HepG2 (cell line): ENCODE results near the gene PROX1. TPM values are rescaled to one million over a fixed set of nuclear protein-coding genes. Genes with fewer than 3 reads are reported as not detected.
A peak's percentile ranks its signal among the peaks of the same experiment; 100 is the strongest.

ENCODE experiments used
- AKAP8 ChIP-seq: sonication (generic); formaldehyde crosslinking; IDR thresholded peaks from 2 replicates; pipeline ENCODE4 v1.5.1; 2020; ENCODE audit warnings: mild to moderate bottlenecking, missing genetic modification reagents
- ARNT2 ChIP-seq: sonication (generic); formaldehyde crosslinking; IDR thresholded peaks from 2 replicates; pipeline ENCODE4 v1.8.0; 2022; ENCODE audit warnings: mild to moderate bottlenecking, low read depth, missing genetic modification reagents, moderate library complexity
- CHD4 ChIP-seq: fragments of 200-600 bp; sonication (generic); IDR thresholded peaks from 2 replicates; pipeline ENCODE4 v1.7.0; 2017; ENCODE audit warnings: mild to moderate bottlenecking, low read length, borderline replicate concordance
- DMAP1 ChIP-seq: IDR thresholded peaks from 2 replicates; pipeline ENCODE4 v1.6.1; 2016
- HIVEP1 ChIP-seq: sonication (generic); formaldehyde crosslinking; IDR thresholded peaks from 2 replicates; pipeline ENCODE4 v1.4.0; 2020; ENCODE audit warnings: mild to moderate bottlenecking, missing genetic modification reagents
- JDP2 ChIP-seq: sonication (generic); formaldehyde crosslinking; IDR thresholded peaks from 2 replicates; pipeline ENCODE4 v1.8.1; 2022; ENCODE audit warnings: missing genetic modification reagents, borderline replicate concordance
- KLF12 ChIP-seq: sonication (generic); formaldehyde crosslinking; IDR thresholded peaks from 2 replicates; pipeline ENCODE4 v1.4.0; 2020; ENCODE audit warnings: missing genetic modification reagents, borderline replicate concordance
- MIXL1 ChIP-seq: IDR thresholded peaks from 2 replicates; pipeline ENCODE4 v1.6.1; 2016
- PHB2 ChIP-seq: fragments of 450-650 bp; IDR thresholded peaks from 2 replicates; pipeline ENCODE4 v1.6.1; 2018; ENCODE audit not compliant: partially characterized antibody
- RFXAP ChIP-seq: sonication (generic); formaldehyde crosslinking; IDR thresholded peaks from 2 replicates; pipeline ENCODE4 v1.4.0; 2020; ENCODE audit warnings: missing genetic modification reagents, borderline replicate concordance
- ZEB1 ChIP-seq: IDR thresholded peaks from 2 replicates; pipeline ENCODE4 v1.6.1; 2012; ENCODE audit warnings: mild to moderate bottlenecking, low read depth, inconsistent platforms; ENCODE audit not compliant: insufficient replicate concordance
- ZNF24 ChIP-seq: fragments of 450-650 bp; IDR thresholded peaks from 2 replicates; pipeline ENCODE4 v1.6.1; 2017; ENCODE audit warnings: antibody characterized with exemption, mild to moderate bottlenecking
- ZNF343 ChIP-seq: sonication (generic); formaldehyde crosslinking; IDR thresholded peaks from 2 replicates; pipeline ENCODE4 v1.4.0; 2020; ENCODE audit warnings: mild to moderate bottlenecking, missing genetic modification reagents
- ZNF496 ChIP-seq: sonication (generic); formaldehyde crosslinking; IDR thresholded peaks from 2 replicates; pipeline ENCODE4 v1.8.1; 2023; ENCODE audit warnings: mild to moderate bottlenecking, moderate library complexity, missing genetic modification reagents; ENCODE audit not compliant: insufficient replicate concordance
- ZNF574 ChIP-seq: sonication (generic); formaldehyde crosslinking; IDR thresholded peaks from 2 replicates; pipeline ENCODE4 v1.4.0; 2020; ENCODE audit warnings: missing genetic modification reagents
- ZNF674 ChIP-seq: sonication (generic); formaldehyde crosslinking; IDR thresholded peaks from 2 replicates; pipeline ENCODE4 v1.5.0; 2020; ENCODE audit warnings: low read depth, mild to moderate bottlenecking, missing genetic modification reagents
- ZNF770 ChIP-seq: sonication (generic); formaldehyde crosslinking; IDR thresholded peaks from 2 replicates; pipeline ENCODE4 v1.5.0; 2020; ENCODE audit warnings: mild to moderate bottlenecking, missing genetic modification reagents
- ZNF850 ChIP-seq: sonication (generic); formaldehyde crosslinking; conservative IDR thresholded peaks from 2 replicates; pipeline ENCODE4 v1.9.0; 2021; ENCODE audit warnings: mild to moderate bottlenecking, missing genetic modification reagents
- polyA plus RNA-seq, 8 experiments: library from polyadenylated mRNA; depleted of rRNA in 3 of 8; stranded (reverse) in 7 of 8; unstranded in 1 of 8; fragments of >200 nt; fragmentation: Illumina TruSeq in 4 of 8; extraction: Trizol in 4 of 8; gene quantifications; 2 replicates each; pipeline versions ENCODE4 v1.2.1 to v1.2.3, GENCODE V29; 2011 to 2016; ENCODE audit warnings: low read depth in 4 of 8, missing spikeins in 1 of 8, mixed read lengths in 1 of 8; ENCODE audit not compliant: insufficient read depth in 1 of 8
- total RNA-seq, 5 experiments: library from RNA; depleted of rRNA; stranded (reverse); fragments of >200 nt; fragmentation: Illumina TruSeq; extraction: Trizol; gene quantifications; 2 replicates each; pipeline ENCODE4 v1.2.3, GENCODE V29; 2016; ENCODE audit warnings: low read depth in 1 of 5
- TF ChIP-seq, protein P1 (sequence below): sonication (generic); formaldehyde crosslinking; IDR thresholded peaks from 2 replicates; pipeline ENCODE4 v1.5.1; 2020; ENCODE audit warnings: missing genetic modification reagents, mild to moderate bottlenecking, borderline replicate concordance
- TF ChIP-seq, protein P2 (sequence below): sonication (generic); formaldehyde crosslinking; conservative IDR thresholded peaks from 2 replicates; pipeline ENCODE4 v1.4.0; 2020; ENCODE audit warnings: missing genetic modification reagents

The PROX1 gene
- total and polyA plus RNA-seq, 2 of the 13 experiments (the other 11 are each of a cell fraction or from before 2014, with no cell fraction given) = 12.3 to 30.2 TPM

DNA sequence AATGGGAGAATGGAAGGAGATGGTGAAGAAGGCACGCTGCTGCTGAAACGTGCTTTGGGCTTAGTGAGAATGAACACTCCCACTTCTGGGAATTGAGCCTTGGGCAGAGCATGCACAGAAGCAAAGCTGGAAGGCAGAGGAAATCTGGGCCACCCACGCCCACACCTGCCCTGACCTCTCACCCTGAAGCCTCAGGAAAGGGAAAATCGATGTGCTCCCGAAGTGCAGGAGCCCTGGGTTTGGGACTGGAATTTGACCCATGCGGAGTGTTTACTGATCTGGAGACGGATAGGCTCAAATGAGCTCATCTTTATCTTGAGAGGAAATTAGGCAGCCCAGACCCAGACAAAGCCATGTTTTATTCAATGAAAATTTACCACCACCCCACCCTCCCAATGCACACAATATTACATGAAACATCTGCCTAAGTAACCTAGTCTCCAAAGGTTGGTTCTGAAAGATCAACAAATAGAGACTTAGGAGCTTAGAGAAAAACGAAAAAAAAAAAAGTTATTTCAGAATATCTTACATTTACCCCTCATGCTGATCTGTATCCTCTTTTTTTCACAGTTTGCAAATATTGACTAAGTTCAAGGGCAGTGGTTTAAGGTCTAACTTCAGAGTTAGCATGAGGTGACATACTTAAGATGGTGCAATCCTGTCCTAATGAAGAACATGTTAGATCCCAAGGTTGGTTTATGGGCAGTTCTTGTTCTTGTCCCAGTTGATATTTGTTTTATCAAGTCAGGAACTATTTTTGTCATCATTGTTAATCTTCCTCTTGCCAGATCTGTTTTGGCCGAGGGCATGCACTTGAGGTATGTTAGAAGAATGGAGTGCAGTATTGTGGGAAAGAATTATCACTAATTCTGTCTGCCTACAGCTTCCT lies 63.0 kb downstream of the PROX1 start (continued):
- TF ChIP-seq, protein P1, sequence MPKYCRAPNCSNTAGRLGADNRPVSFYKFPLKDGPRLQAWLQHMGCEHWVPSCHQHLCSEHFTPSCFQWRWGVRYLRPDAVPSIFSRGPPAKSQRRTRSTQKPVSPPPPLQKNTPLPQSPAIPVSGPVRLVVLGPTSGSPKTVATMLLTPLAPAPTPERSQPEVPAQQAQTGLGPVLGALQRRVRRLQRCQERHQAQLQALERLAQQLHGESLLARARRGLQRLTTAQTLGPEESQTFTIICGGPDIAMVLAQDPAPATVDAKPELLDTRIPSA = no peak
- peak; percentile 90 for TF ChIP-seq MIXL1 (CRISPR knock-in tag)
- TF ChIP-seq KLF12 (CRISPR knock-in tag) = peak; percentile 93; the same call in 1 of the 2 replicates
- TF ChIP-seq ZNF24 = no peak
- TF ChIP-seq CHD4 = no peak
- TF ChIP-seq ARNT2 = peak; percentile 65; the same call in 1 of the 2 replicates
- TF ChIP-seq ZNF674 = no peak
- TF ChIP-seq ZEB1 = peak; percentile 99
- peak; percentile 74; the same call in 1 of the 2 replicates for TF ChIP-seq DMAP1
- peak; percentile 56; the same call in 1 of the 2 replicates for TF ChIP-seq HIVEP1 (CRISPR knock-in tag)
- peak; percentile 40; the same call in 1 of the 2 replicates for TF ChIP-seq ZNF343 (CRISPR knock-in tag)
- TF ChIP-seq ZNF770 (CRISPR knock-in tag) = 0 out of 2 replicates have a peak, but pooled peaks have one; percentile 12
- no peak for TF ChIP-seq ZNF850 (CRISPR knock-in tag)
- TF ChIP-seq PHB2 = no peak
- TF ChIP-seq, protein P2, sequence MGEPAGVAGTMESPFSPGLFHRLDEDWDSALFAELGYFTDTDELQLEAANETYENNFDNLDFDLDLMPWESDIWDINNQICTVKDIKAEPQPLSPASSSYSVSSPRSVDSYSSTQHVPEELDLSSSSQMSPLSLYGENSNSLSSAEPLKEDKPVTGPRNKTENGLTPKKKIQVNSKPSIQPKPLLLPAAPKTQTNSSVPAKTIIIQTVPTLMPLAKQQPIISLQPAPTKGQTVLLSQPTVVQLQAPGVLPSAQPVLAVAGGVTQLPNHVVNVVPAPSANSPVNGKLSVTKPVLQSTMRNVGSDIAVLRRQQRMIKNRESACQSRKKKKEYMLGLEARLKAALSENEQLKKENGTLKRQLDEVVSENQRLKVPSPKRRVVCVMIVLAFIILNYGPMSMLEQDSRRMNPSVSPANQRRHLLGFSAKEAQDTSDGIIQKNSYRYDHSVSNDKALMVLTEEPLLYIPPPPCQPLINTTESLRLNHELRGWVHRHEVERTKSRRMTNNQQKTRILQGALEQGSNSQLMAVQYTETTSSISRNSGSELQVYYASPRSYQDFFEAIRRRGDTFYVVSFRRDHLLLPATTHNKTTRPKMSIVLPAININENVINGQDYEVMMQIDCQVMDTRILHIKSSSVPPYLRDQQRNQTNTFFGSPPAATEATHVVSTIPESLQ (CRISPR knock-in tag) = 0 out of 2 replicates have a peak, but pooled peaks have one; percentile 36
- TF ChIP-seq RFXAP (CRISPR knock-in tag) = peak; percentile 89
- TF ChIP-seq ZNF496 (CRISPR knock-in tag) = no peak
- TF ChIP-seq AKAP8 (CRISPR knock-in tag) = peak; percentile 77
- peak; percentile 79 for TF ChIP-seq ZNF574
- no peak for TF ChIP-seq JDP2 (CRISPR knock-in tag)
